ENCODE measurements around the gene BDNF.
"Not testable (repeated sequence)": the region's sequence is repeated elsewhere in the genome, so short reads cannot be mapped to it uniquely, and the experiment has no call there.

The BDNF gene

GRCh38 chr11:27700351-27701301 lies at the start of gene BDNF:
Gene BDNF (minus strand): TSS chr11:27700455. CDS start chr11:27658564, 41,891 bp downstream.
- Histone ChIP-seq H3K27me3 (ENCODE audit: low read depth) (peaks cover 59% of the 10 kb centered on the region), H3K9me3 (no peaks in the 10 kb centered on the region), H3K4me1 (no peaks in the 10 kb centered on the region), H3K4me3 (peak within 1 kb of the TSS; percentile 22), H3K36me3 (replicated peaks) (no peaks in the 10 kb centered on the region)
- peak in 1 of 2 experiments; percentile 37 for DNase-seq (ENCODE audit: low spot score in 2 of 2)
- in situ Hi-C loops (cut with MboI; ENCODE audit: low sequenced_read_pairs): no loop called here

GRCh38 chr11:27740362-27741013 lies 40.2 kb upstream of the BDNF start:
- H3K4me1 ChIP-seq: no peaks in the 10 kb centered on the region
- H3K27me3 ChIP-seq (ENCODE audit: low read depth): no peaks in the 10 kb centered on the region; the same call in 1 of the 2 replicates
- DNase-seq (ENCODE audit: low spot score in 2 of 2): peak; percentile 8 to 19
- H3K4me3 ChIP-seq: no peak overlapping the region
- H3K36me3 ChIP-seq (replicated peaks): no peaks in the 10 kb centered on the region
- in situ Hi-C loops (cut with MboI; ENCODE audit: low sequenced_read_pairs): no loop called here
- no peaks in the 10 kb centered on the region for H3K9me3 ChIP-seq

GRCh38 chr11:27735281-27735680 lies 35.0 kb upstream of the BDNF start:
- Histone ChIP-seq H3K36me3 (replicated peaks) (no peaks in the 10 kb centered on the region), H3K27me3 (ENCODE audit: low read depth) (no peaks in the 10 kb centered on the region), H3K4me1 (no peaks in the 10 kb centered on the region), H3K4me3 (no peak overlapping the region), H3K9me3 (no peaks in the 10 kb centered on the region)
- in situ Hi-C loops (cut with MboI; ENCODE audit: low sequenced_read_pairs): no loop called here
- DNase-seq (ENCODE audit: low spot score in 2 of 2): no peak

- H3K9me3 ChIP-seq; in situ Hi-C loops (cut with MboI; ENCODE audit: low sequenced_read_pairs); DNase-seq (ENCODE audit: low spot score in 2 of 2); H3K4me3 ChIP-seq; H3K36me3 ChIP-seq (replicated peaks); H3K4me1 ChIP-seq; H3K27me3 ChIP-seq (ENCODE audit: low read depth): not testable (repeated sequence)
These were observed 31.5 kb upstream of the BDNF start for GRCh38 chr11:27731803-27732202.

- Histone ChIP-seq H3K4me1 (no peaks in the 10 kb centered on the region), H3K9me3 (no peaks in the 10 kb centered on the region), H3K27me3 (ENCODE audit: low read depth) (peaks cover 27% of the 10 kb centered on the region), H3K4me3 (no peak overlapping the region), H3K36me3 (replicated peaks) (no peaks in the 10 kb centered on the region)
- DNase-seq (ENCODE audit: low spot score in 2 of 2): no peak
- in situ Hi-C loops (cut with MboI; ENCODE audit: low sequenced_read_pairs): no loop called here
These were observed 26.7 kb upstream of the BDNF start for GRCh38 chr11:27726981-27727380.

- in situ Hi-C loops (cut with MboI; ENCODE audit: low sequenced_read_pairs): no loop called here
- Histone ChIP-seq H3K4me3 (no peak overlapping the region), H3K4me1 (no peaks in the 10 kb centered on the region), H3K36me3 (replicated peaks) (no peaks in the 10 kb centered on the region), H3K27me3 (ENCODE audit: low read depth) (peaks cover 41% of the 10 kb centered on the region), H3K9me3 (no peaks in the 10 kb centered on the region)
- DNase-seq (ENCODE audit: low spot score in 2 of 2): no peak
These were observed 23.4 kb upstream of the BDNF start for GRCh38 chr11:27723687-27724086.

GRCh38 chr11:27722953-27723344 lies 22.7 kb upstream of the BDNF start:
- no peaks in the 10 kb centered on the region for H3K9me3 ChIP-seq
- no peak overlapping the region for H3K4me3 ChIP-seq
- in situ Hi-C loops (cut with MboI; ENCODE audit: low sequenced_read_pairs): no loop called here
- no peaks in the 10 kb centered on the region for H3K4me1 ChIP-seq
- H3K27me3 ChIP-seq (ENCODE audit: low read depth): peaks cover 41% of the 10 kb centered on the region
- no peak for DNase-seq (ENCODE audit: low spot score in 2 of 2)
- H3K36me3 ChIP-seq (replicated peaks): no peaks in the 10 kb centered on the region

GRCh38 chr11:27722117-27722952 lies 22.1 kb upstream of the BDNF start:
- H3K9me3 ChIP-seq: no peaks in the 10 kb centered on the region
- no peak overlapping the region for H3K4me3 ChIP-seq
- H3K27me3 ChIP-seq (ENCODE audit: low read depth): peaks cover 45% of the 10 kb centered on the region
- no peaks in the 10 kb centered on the region for H3K4me1 ChIP-seq
- H3K36me3 ChIP-seq (replicated peaks): no peaks in the 10 kb centered on the region
- DNase-seq (ENCODE audit: low spot score in 2 of 2): no peak
- in situ Hi-C loops (cut with MboI; ENCODE audit: low sequenced_read_pairs): no loop called here

- H3K4me3 ChIP-seq: no peak overlapping the region
- DNase-seq (ENCODE audit: low spot score in 2 of 2): no peak
- in situ Hi-C loops (cut with MboI; ENCODE audit: low sequenced_read_pairs): no loop called here
These were observed 21.2 kb upstream of the BDNF start for GRCh38 chr11:27721264-27722116.

GRCh38 chr11:27720277-27720830 lies 20.1 kb upstream of the BDNF start:
- H3K9me3 ChIP-seq: no peaks in the 10 kb centered on the region
- no peaks in the 10 kb centered on the region for H3K4me1 ChIP-seq
- peak in 1 of 2 experiments; percentile 63 for DNase-seq (ENCODE audit: low spot score in 2 of 2)
- no peaks in the 10 kb centered on the region for H3K36me3 ChIP-seq (replicated peaks)
- in situ Hi-C loops (cut with MboI; ENCODE audit: low sequenced_read_pairs): no loop called here
- no peak overlapping the region for H3K4me3 ChIP-seq
- peaks cover 45% of the 10 kb centered on the region for H3K27me3 ChIP-seq (ENCODE audit: low read depth)

More at GRCh38 chr11:27721264-27722116, 21.2 kb upstream of the BDNF start:
- Histone ChIP-seq H3K9me3 (no peaks in the 10 kb centered on the region), H3K36me3 (replicated peaks) (no peaks in the 10 kb centered on the region), H3K4me1 (no peaks in the 10 kb centered on the region), H3K27me3 (ENCODE audit: low read depth) (peaks cover 46% of the 10 kb centered on the region)

- Histone ChIP-seq H3K27me3 (ENCODE audit: low read depth) (peaks cover 47% of the 10 kb centered on the region), H3K36me3 (replicated peaks) (no peaks in the 10 kb centered on the region), H3K9me3 (no peaks in the 10 kb centered on the region), H3K4me1 (no peaks in the 10 kb centered on the region), H3K4me3 (no peak overlapping the region)
- in situ Hi-C loops (cut with MboI; ENCODE audit: low sequenced_read_pairs): no loop called here
- DNase-seq (ENCODE audit: low spot score in 2 of 2): no peak
These were observed 19.3 kb upstream of the BDNF start for GRCh38 chr11:27719546-27719925.

- peaks cover 43% of the 10 kb centered on the region for H3K27me3 ChIP-seq (ENCODE audit: low read depth)
- no peaks in the 10 kb centered on the region for H3K36me3 ChIP-seq (replicated peaks)
- H3K4me3 ChIP-seq: no peak overlapping the region
- H3K9me3 ChIP-seq: no peaks in the 10 kb centered on the region
- in situ Hi-C loops (cut with MboI; ENCODE audit: low sequenced_read_pairs): no loop called here
- peak in 1 of 2 experiments; percentile 11 for DNase-seq (ENCODE audit: low spot score in 2 of 2)
- H3K4me1 ChIP-seq: no peaks in the 10 kb centered on the region
These were observed 18.7 kb upstream of the BDNF start for GRCh38 chr11:27718863-27719545.
